Measurements from ENCODE around the gene COX20. TPM values are rescaled to one million over a fixed set of nuclear protein-coding genes. Genes with fewer than 3 reads are reported as not detected.

The COX20 gene
- total and polyA plus RNA-seq, 2 of the 4 experiments (the other 2 are of a cell fraction), result 13.3 to 27.0 TPM

GRCh38 chr1:244865820-244866219, 30.4 kb downstream of the COX20 start:
- TF ChIP-seq POLR2A (IDR thresholded peaks at IDR 0.05; ENCODE audit: low read depth, low read length) (no peak), SMC3 (IDR thresholded peaks at IDR 0.05; ENCODE audit: low read depth, low read length) (no peak)
- Histone ChIP-seq H2AK5ac (ENCODE audit: low read depth, low read length) (no peak overlapping the region), H3K23ac (ENCODE audit: low read depth, low read length) (no peak overlapping the region), H3K56ac (ENCODE audit: extremely low read depth, insufficient read depth, low read length) (no peak overlapping the region), H3K4me2 (ENCODE audit: low read depth, low read length) (no peak overlapping the region), H2AK9ac (replicated peaks; ENCODE audit: low read depth, low read length, poor library complexity) (no peak overlapping the region), H2BK5ac (ENCODE audit: low read depth, low read length, poor library complexity, severe bottlenecking) (peak overlapping the region; percentile 90), H3K27me3 (ENCODE audit: control insufficient read depth, insufficient read depth, low read length) (no peaks in the 10 kb centered on the region), H2BK15ac (ENCODE audit: low read depth, low read length) (no peak overlapping the region), H3K18ac (ENCODE audit: low read depth, low read length) (no peak overlapping the region), H3K36me3 (ENCODE audit: control insufficient read depth, insufficient read depth, low read length) (peaks cover 5% of the 10 kb centered on the region), H4K91ac (ENCODE audit: insufficient read depth, low read depth, low read length) (no peak overlapping the region), H3K27ac (ENCODE audit: insufficient read depth, low read length) (peak overlapping the region; percentile 11; the same call in 1 of the 2 replicates), H3K79me1 (ENCODE audit: low read depth in 1 of 2, low read length in 2 of 2) (peaks cover 3 to 4% of the 10 kb centered on the region in 2 experiments; a peak in 2 of 4 replicates), H3K9me1 (ENCODE audit: insufficient read depth, low read length) (no peaks in the 10 kb centered on the region), H2BK120ac (ENCODE audit: low read depth, low read length) (no peak overlapping the region), H3K14ac (replicated peaks; ENCODE audit: low read depth, low read length) (no peak overlapping the region), H2AFZ (replicated peaks; ENCODE audit: low read length, poor library complexity) (no peak overlapping the region), H3K4me1 (ENCODE audit: control insufficient read depth, insufficient read depth, low read length) (peaks cover 6% of the 10 kb centered on the region), H3K9ac (ENCODE audit: low read depth, low read length) (no peak overlapping the region), H4K20me1 (ENCODE audit: insufficient read depth, low read length) (peaks cover 27% of the 10 kb centered on the region), H3K4me3 (ENCODE audit: insufficient read depth, low read depth, low read length) (no peak overlapping the region), H4K8ac (ENCODE audit: low read depth in 2 of 2, low read length in 2 of 2) (no peak overlapping the region), H2BK20ac (ENCODE audit: low read depth, low read length) (no peak overlapping the region), H3K9me3 (ENCODE audit: control insufficient read depth, insufficient read depth, low read length) (no peaks in the 10 kb centered on the region), H3K4ac (ENCODE audit: low read depth, low read length) (no peak overlapping the region), H4K5ac (ENCODE audit: low read depth, low read length) (no peak overlapping the region)
- dilution Hi-C loops (cut with HindIII; ENCODE audit: low sequenced_read_pairs, unreplicated experiment), result no loop called here
- intact Hi-C loops (cut with micrococcal nuclease), result loop anchor here (2.0 kb wide), 1 partner anchor 31 kb away; no protein-coding TSS in a partner anchor
- in situ Hi-C loops (cut with MboI; ENCODE audit: low sequenced_read_pairs), result no loop called here
- ATAC-seq (ENCODE audit: low read depth) (no peak), DNase-seq (no peak)
- ChIA-PET POLR2A (ENCODE audit: unreplicated experiment) (interaction anchor here (1.0 kb wide), 1 partner anchor 98 kb away, joined by 4 read pairs; no protein-coding TSS in a partner anchor), CTCF (interaction anchor here (0.6 to 2.0 kb wide), 2 partner anchors 18 to 177 kb away, joined by 4 to 8 read pairs; no protein-coding TSS in a partner anchor)
- BruUV-seq (replicated peaks), result no TSS peak
- WGBS, 2 experiments (ENCODE audit: extremely low coverage in 2 of 2, insufficient read length in 1 of 2), result no CpG with 5 or more reads among the region's 3 CpGs

Measured in IMR-90 (cell line).